SK-N-MC (cell line): Measurements from ENCODE around the gene SRBD1.

Experiments
- EZH2 ChIP-seq: fragments of 200-600 bp; sonication (generic); IDR thresholded peaks from one replicate; pipeline ENCODE4 v1.6.1; 2017; ENCODE audit warnings: antibody characterized with exemption
- FOXP2 ChIP-seq: optimal IDR thresholded peaks from 2 replicates; pipeline ENCODE3; 2011; ENCODE audit warnings: mild to moderate bottlenecking, moderate library complexity; ENCODE audit not compliant: insufficient read depth; ENCODE audit errors: extremely low read length, control extremely low read depth
- POLR2AphosphoS5 ChIP-seq: IDR thresholded peaks from 2 replicates; pipeline ENCODE4 v1.6.1; 2012; ENCODE audit warnings: mild to moderate bottlenecking, low read depth, low read length, borderline replicate concordance

DNA sequence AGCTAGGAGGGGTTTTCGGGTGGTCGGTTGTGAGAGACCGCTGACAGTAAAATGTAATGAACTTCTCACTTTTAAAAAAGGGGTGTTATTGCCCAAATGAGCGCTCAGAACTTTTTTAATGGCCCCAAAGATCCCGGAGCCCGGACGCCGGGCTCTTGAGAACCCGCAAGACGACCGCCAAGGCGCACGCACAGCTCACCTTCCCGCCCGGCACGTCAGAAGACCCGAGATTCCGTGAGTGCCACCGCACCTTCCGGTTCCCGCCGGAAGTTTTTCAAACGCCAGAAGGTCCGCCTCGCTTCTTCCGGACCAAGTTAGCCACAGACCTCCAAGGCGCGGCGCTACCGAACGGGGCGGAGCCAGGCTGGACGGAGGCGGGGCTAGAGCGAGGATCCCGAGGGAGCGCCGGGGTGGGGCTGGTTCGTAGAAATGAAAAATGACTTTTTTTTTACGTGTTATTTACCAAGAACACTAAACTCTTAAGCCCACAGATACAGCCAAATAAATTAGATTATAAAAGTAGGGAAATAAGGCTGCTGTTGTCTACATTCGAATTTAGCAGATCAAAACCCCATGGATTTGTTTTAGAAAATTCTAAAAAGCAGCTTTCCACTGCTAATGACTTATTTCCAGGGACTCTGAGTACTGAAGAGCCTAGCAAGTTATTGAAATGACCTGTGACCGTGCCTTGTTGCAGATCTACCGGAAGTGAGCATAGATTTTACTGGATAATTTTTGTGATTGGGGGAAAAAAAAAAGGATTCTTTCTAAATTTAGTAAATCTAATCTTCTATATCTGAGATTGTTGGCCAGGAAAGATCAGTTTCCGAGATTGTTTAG lies at the start of gene SRBD1:
- no peak for TF ChIP-seq EZH2
- peak; percentile 93 for TF ChIP-seq POLR2AphosphoS5
- no peak for TF ChIP-seq FOXP2
